Neuronal stem cell (in vitro differentiated cells): ENCODE measurements around the gene ARSA.

Experiments used
- DNase-seq: peaks from one replicate; pipeline ENCODE4 v3.0.0-alpha.2; 2013; ENCODE audit warnings: low spot score
- H2AFZ ChIP-seq: one replicate; pipeline ENCODE4 v1.6.1; 2013; ENCODE audit warnings: mild to moderate bottlenecking, low read length, inconsistent platforms
- H2AK5ac ChIP-seq: 2 replicates; pipeline ENCODE4 v1.6.1; 2013; ENCODE audit warnings: low read depth, mild to moderate bottlenecking, inconsistent platforms, low read length, moderate library complexity, mixed read lengths
- H2BK120ac ChIP-seq: 2 replicates; pipeline ENCODE4 v1.6.1; 2013; ENCODE audit warnings: low read depth, mild to moderate bottlenecking, inconsistent platforms, low read length, moderate library complexity, mixed read lengths
- H2BK12ac ChIP-seq: one replicate; pipeline ENCODE4 v1.6.1; 2013; ENCODE audit warnings: low read length, inconsistent platforms
- H2BK15ac ChIP-seq: 2 replicates; pipeline ENCODE4 v1.6.1; 2013; ENCODE audit warnings: mild to moderate bottlenecking, low read length, inconsistent platforms, mixed read lengths
- H2BK5ac ChIP-seq: one replicate; pipeline ENCODE4 v1.6.1; 2013; ENCODE audit warnings: inconsistent platforms, mild to moderate bottlenecking, low read length, moderate library complexity
- H3K14ac ChIP-seq: one replicate; pipeline ENCODE4 v1.6.1; 2013; ENCODE audit warnings: low read length, inconsistent platforms
- H3K18ac ChIP-seq: 2 replicates; pipeline ENCODE4 v1.6.1; 2013; ENCODE audit warnings: low read length, inconsistent platforms
- H3K23ac ChIP-seq: 2 replicates; pipeline ENCODE4 v1.6.1; 2013; ENCODE audit warnings: low read depth, mild to moderate bottlenecking, mixed read lengths, low read length, inconsistent platforms; ENCODE audit not compliant: poor library complexity
- H3K27ac ChIP-seq: replicated peaks from 3 replicates; pipeline ENCODE4 v1.5.1; 2013; ENCODE audit warnings: low read length, inconsistent platforms
- H3K27me3 ChIP-seq, 3 experiments: 2 replicates each; pipeline ENCODE4 v1.6.1; 2013; ENCODE audit warnings: low read length in 3 of 3, mild to moderate bottlenecking in 2 of 3, inconsistent platforms in 1 of 3, low read depth in 1 of 3, mixed read lengths in 1 of 3, moderate library complexity in 1 of 3; ENCODE audit not compliant: control insufficient read depth in 3 of 3, insufficient read depth in 3 of 3
- H3K36me3 ChIP-seq, 2 donors: replicated peaks in 1 of 2; 2 replicates each; pipeline ENCODE4 v1.6.1; 2013; ENCODE audit warnings: low read length in 2 of 2; ENCODE audit not compliant: control insufficient read depth in 2 of 2, insufficient read depth in 2 of 2
- H3K4ac ChIP-seq: 2 replicates; pipeline ENCODE4 v1.6.1; 2013; ENCODE audit warnings: inconsistent platforms, mild to moderate bottlenecking, low read length, moderate library complexity
- H3K4me1 ChIP-seq, 2 donors: 1 replicate in 1 of 2; 2 replicates in 1 of 2; pipeline ENCODE4 v1.6.1; 2013; ENCODE audit warnings: low read length in 2 of 2, low read depth in 1 of 2; ENCODE audit not compliant: control insufficient read depth in 2 of 2, insufficient read depth in 1 of 2
- H3K4me2 ChIP-seq: one replicate; pipeline ENCODE4 v1.6.1; 2013; ENCODE audit warnings: mild to moderate bottlenecking, low read length, inconsistent platforms; ENCODE audit not compliant: insufficient read depth, poor library complexity, severe bottlenecking
- H3K4me3 ChIP-seq, 2 donors: 2 replicates each; pipeline ENCODE4 v1.5.1; 2013; ENCODE audit warnings: low read length in 2 of 2, mild to moderate bottlenecking in 2 of 2, inconsistent platforms in 1 of 2, moderate library complexity in 1 of 2
- H3K79me1 ChIP-seq: one replicate; pipeline ENCODE4 v1.6.1; 2013; ENCODE audit warnings: low read depth, mild to moderate bottlenecking, inconsistent platforms, low read length, moderate library complexity
- H3K9ac ChIP-seq: one replicate; pipeline ENCODE4 v1.6.1; 2013; ENCODE audit warnings: mild to moderate bottlenecking, low read depth, low read length, inconsistent platforms; ENCODE audit not compliant: poor library complexity
- H3K9me3 ChIP-seq, 2 donors: replicated peaks in 1 of 2; 2 replicates each; pipeline versions ENCODE3 to v1.6.1; 2013; ENCODE audit warnings: low read length in 2 of 2, mild to moderate bottlenecking in 2 of 2, inconsistent platforms in 1 of 2, low read depth in 1 of 2, mixed read lengths in 1 of 2, moderate library complexity in 1 of 2; ENCODE audit not compliant: control insufficient read depth in 2 of 2, insufficient read depth in 1 of 2
- H4K8ac ChIP-seq: one replicate; pipeline ENCODE4 v1.6.1; 2013; ENCODE audit warnings: low read depth, mild to moderate bottlenecking, inconsistent platforms, low read length, moderate library complexity
- H4K91ac ChIP-seq: one replicate; pipeline ENCODE4 v1.6.1; 2013; ENCODE audit warnings: low read length, low read depth, mild to moderate bottlenecking, inconsistent platforms; ENCODE audit not compliant: poor library complexity
- WGBS, 2 donors: extraction: QIAGEN DNeasy Blood & Tissue Kit; methylation state at CpG; one replicate each; pipeline ENCODE4 v1.1.7; 2013; ENCODE audit warnings: missing lambda C conversion rate in 2 of 2, mixed read lengths in 1 of 2; ENCODE audit not compliant: insufficient read length in 2 of 2, insufficient replicate concordance in 1 of 2; ENCODE audit errors: extremely low coverage in 2 of 2; 5-methylcytosine and 5-hydroxymethylcytosine counted together

ARSA gene

GRCh38 chr22:50577987-50578775 lies 49.8 kb downstream of the ARSA start, which contains the start of gene CPT1B:
Gene CPT1B, minus strand, starts transcription at chr22:50578427. Its CDS starts 512 bp downstream, at chr22:50577915.
- Histone ChIP-seq H3K4me2 (no peak within 1 kb of the TSS), H3K36me3 (peaks cover 44 to 55% of the 10 kb centered on the region in 2 donors), H3K4me3 (peak within 1 kb of the TSS in 1 of 2 donors; percentile 9), H3K27me3 (no peaks in the 10 kb centered on the region), H3K14ac (no peak within 1 kb of the TSS), H2AFZ (no peak within 1 kb of the TSS), H3K9me3 (no peaks in the 10 kb centered on the region), H3K79me1 (peaks cover 8% of the 10 kb centered on the region), H3K9ac (no peak within 1 kb of the TSS), H4K8ac (peak within 1 kb of the TSS; percentile 77), H3K4me1 (peaks cover 0 to 4% of the 10 kb centered on the region in 2 donors), H2BK12ac (no peak within 1 kb of the TSS), H3K18ac (no peak within 1 kb of the TSS), H2BK5ac (no peak within 1 kb of the TSS), H3K4ac (no peak within 1 kb of the TSS), H2BK15ac (no peak within 1 kb of the TSS), H3K23ac (peak within 1 kb of the TSS; percentile 70), H2AK5ac (no peak within 1 kb of the TSS), H4K91ac (no peak within 1 kb of the TSS), H2BK120ac (no peak within 1 kb of the TSS), H3K27ac (no peak within 1 kb of the TSS)
- DNase-seq: no peak
- WGBS, 2 donors: no CpG with 5 or more reads among the region's 63 CpGs

DNA sequence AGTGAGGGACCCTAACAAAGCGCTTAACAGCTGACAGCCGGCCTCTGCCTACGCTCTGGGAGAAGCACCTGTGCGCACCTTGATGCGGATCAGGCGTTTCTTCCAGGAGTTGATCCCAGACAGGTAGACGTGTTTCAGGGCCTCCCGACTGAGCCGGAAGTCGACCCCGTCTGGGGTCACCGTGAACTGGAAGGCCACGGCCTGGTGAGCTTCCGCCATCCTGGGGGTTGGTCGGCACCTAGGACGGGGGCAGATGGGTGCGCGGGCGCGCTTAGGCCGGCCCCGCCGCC lies 50.3 kb downstream of the ARSA start:
- H3K23ac ChIP-seq: no peak overlapping the region
- H3K4me2 ChIP-seq: no peak overlapping the region
- no peaks in the 10 kb centered on the region for H3K27me3 ChIP-seq
- H3K79me1 ChIP-seq: peaks cover 8% of the 10 kb centered on the region
- no peak overlapping the region for H4K91ac ChIP-seq
- peak overlapping the region; percentile 77 for H4K8ac ChIP-seq
- H2BK12ac ChIP-seq: no peak overlapping the region
- H2BK120ac ChIP-seq: no peak overlapping the region
- no peak overlapping the region for H2BK5ac ChIP-seq
- peaks cover 0 to 4% of the 10 kb centered on the region in 2 donors for H3K4me1 ChIP-seq
- H3K14ac ChIP-seq: no peak overlapping the region
- H3K18ac ChIP-seq: no peak overlapping the region
- no peaks in the 10 kb centered on the region for H3K9me3 ChIP-seq
- peaks cover 47 to 61% of the 10 kb centered on the region in 2 donors for H3K36me3 ChIP-seq
- H2AK5ac ChIP-seq: no peak overlapping the region
- no peak overlapping the region for H2AFZ ChIP-seq
- H3K27ac ChIP-seq: no peak overlapping the region
- DNase-seq: no peak
- H3K9ac ChIP-seq: no peak overlapping the region
- H3K4ac ChIP-seq: no peak overlapping the region
- H2BK15ac ChIP-seq: no peak overlapping the region
- no CpG with 5 or more reads among the region's 23 CpGs for WGBS, 2 donors
- no peak overlapping the region for H3K4me3 ChIP-seq

- Histone ChIP-seq H3K4me1 (peaks cover 0 to 4% of the 10 kb centered on the region in 2 donors), H3K9ac (no peak overlapping the region), H3K4me3 (no peak overlapping the region), H3K27me3 (no peaks in the 10 kb centered on the region), H2AFZ (no peak overlapping the region), H2BK15ac (no peak overlapping the region), H4K91ac (no peak overlapping the region), H3K9me3 (no peaks in the 10 kb centered on the region), H2BK12ac (no peak overlapping the region), H2AK5ac (no peak overlapping the region), H2BK120ac (no peak overlapping the region), H3K27ac (no peak overlapping the region), H3K18ac (no peak overlapping the region), H3K14ac (no peak overlapping the region), H4K8ac (peak overlapping the region; percentile 72), H3K36me3 (peaks cover 50 to 66% of the 10 kb centered on the region in 2 donors), H3K79me1 (peaks cover 8% of the 10 kb centered on the region), H3K23ac (peak overlapping the region; percentile 70), H3K4ac (no peak overlapping the region), H3K4me2 (no peak overlapping the region), H2BK5ac (no peak overlapping the region)
- WGBS, 2 donors: no CpG with 5 or more reads among the region's 18 CpGs
- no peak for DNase-seq
Observed at GRCh38 chr22:50576806-50577696, 50.9 kb downstream of the ARSA start.

DNA sequence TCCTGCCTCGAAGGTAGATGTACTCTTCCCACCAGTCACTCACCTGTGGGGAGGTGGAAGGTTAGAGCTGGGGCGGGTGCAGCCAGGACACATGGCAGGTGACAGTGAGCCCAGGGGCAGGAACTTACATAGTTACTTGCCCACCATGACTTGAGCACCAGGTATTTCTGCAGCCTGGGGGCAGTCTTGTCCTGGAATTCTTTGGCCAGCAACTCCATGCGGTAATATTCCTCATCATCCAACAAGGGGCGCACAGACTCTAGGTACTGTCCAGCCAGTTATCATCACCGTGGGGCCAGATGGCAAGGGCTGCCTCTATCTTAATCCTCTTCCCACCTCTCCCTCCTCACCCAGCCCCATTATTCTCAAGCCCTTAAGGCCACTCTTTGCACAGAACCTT lies 51.9 kb downstream of the ARSA start:
- DNase-seq: no peak

More for the DNA sequence above, 51.9 kb downstream of the ARSA start:
- peaks cover 4% of the 10 kb centered on the region for H3K79me1 ChIP-seq
- H3K9ac ChIP-seq: no peak overlapping the region
- no peak overlapping the region for H2BK12ac ChIP-seq
- no peak overlapping the region for H3K4me3 ChIP-seq
- H3K36me3 ChIP-seq: peaks cover 59 to 73% of the 10 kb centered on the region in 2 donors
- no peaks in the 10 kb centered on the region for H3K27me3 ChIP-seq
- H2AK5ac ChIP-seq: no peak overlapping the region
- no peak overlapping the region for H3K18ac ChIP-seq
- H4K8ac ChIP-seq: no peak overlapping the region
- H2BK5ac ChIP-seq: no peak overlapping the region
- no peak overlapping the region for H3K27ac ChIP-seq
- no peak overlapping the region for H3K14ac ChIP-seq
- H3K4me1 ChIP-seq: no peaks in the 10 kb centered on the region
- H3K4ac ChIP-seq: no peak overlapping the region
- no peak overlapping the region for H2BK15ac ChIP-seq
- WGBS, 2 donors: no CpG with 5 or more reads among the region's 5 CpGs
- no peak overlapping the region for H2BK120ac ChIP-seq
- H3K4me2 ChIP-seq: no peak overlapping the region
- H3K9me3 ChIP-seq: no peaks in the 10 kb centered on the region
- H3K23ac ChIP-seq: no peak overlapping the region
- no peak overlapping the region for H4K91ac ChIP-seq
- H2AFZ ChIP-seq: no peak overlapping the region
